ENCODE results near the gene GABARAP. TPM values are rescaled to one million over a fixed set of nuclear protein-coding genes. Genes with fewer than 3 reads are reported as not detected.

The GABARAP gene
- total RNA-seq, 6 donors from 2014 or later = 381 to 631 (median 601) TPM

- Histone ChIP-seq H3K4me3 (no peak overlapping the region), H3K36me3 (peaks cover 0 to 69% (median 37%) of the 10 kb centered on the region in 4 donors), H3K27me3 (no peaks in the 10 kb centered on the region), H3K9me3 (no peaks in the 10 kb centered on the region), H3K4me1 (no peaks in the 10 kb centered on the region), H3K27ac (no peak overlapping the region)
- DNase-seq (no peak), ATAC-seq (ENCODE audit: low FRiP score in 2 of 2) (peak in 1 of 2 donors; percentile 5)
- no peak for TF ChIP-seq POLR2AphosphoS5 (IDR thresholded peaks at IDR 0.05)
- no peak for TF ChIP-seq CTCF (IDR thresholded peaks at IDR 0.05)
- no peak for TF ChIP-seq POLR2A (IDR thresholded peaks at IDR 0.05)
- no peak for TF ChIP-seq EP300 (IDR thresholded peaks at IDR 0.05)
- WGBS, 2 donors = 57 to 94% methylated on average over 1 to 10 of the region's 12 CpGs
These were observed 46.3 kb downstream of the GABARAP start for GRCh38 chr17:7195971-7196370.

- Histone ChIP-seq H3K9me3 (no peaks in the 10 kb centered on the region), H3K27ac (no peak overlapping the region), H3K36me3 (peaks cover 0 to 63% (median 41%) of the 10 kb centered on the region in 4 donors), H3K4me1 (no peaks in the 10 kb centered on the region), H3K4me3 (no peak overlapping the region), H3K27me3 (no peaks in the 10 kb centered on the region)
- ATAC-seq (ENCODE audit: low FRiP score in 2 of 2) (no peak), DNase-seq (no peak)
- WGBS, 2 donors = 75 to 81% methylated on average over 12 of the region's 12 CpGs
- TF ChIP-seq POLR2AphosphoS5 (IDR thresholded peaks at IDR 0.05) (no peak), POLR2A (IDR thresholded peaks at IDR 0.05) (no peak), CTCF (IDR thresholded peaks at IDR 0.05) (no peak), EP300 (IDR thresholded peaks at IDR 0.05) (no peak)
These were observed 49.8 kb downstream of the GABARAP start for GRCh38 chr17:7192271-7192937.

- Histone ChIP-seq H3K27me3 (no peaks in the 10 kb centered on the region), H3K36me3 (peaks cover 0 to 61% (median 36%) of the 10 kb centered on the region in 4 donors), H3K9me3 (no peaks in the 10 kb centered on the region), H3K4me3 (no peak overlapping the region), H3K4me1 (peaks cover 0 to 3% (median 0%) of the 10 kb centered on the region in 4 donors), H3K27ac (no peak overlapping the region)
- WGBS, 2 donors = 79 to 84% methylated on average over 24 to 26 of the region's 26 CpGs
- DNase-seq (peak in 1 of 2 donors; percentile 39), ATAC-seq (ENCODE audit: low FRiP score in 2 of 2) (peak; percentile 2 to 62)
- TF ChIP-seq CTCF (IDR thresholded peaks at IDR 0.05) (no peak), POLR2AphosphoS5 (IDR thresholded peaks at IDR 0.05) (no peak), POLR2A (IDR thresholded peaks at IDR 0.05) (no peak), EP300 (IDR thresholded peaks at IDR 0.05) (no peak)
These were observed 50.5 kb downstream of the GABARAP start for GRCh38 chr17:7191571-7192270.

GRCh38 chr17:7191069-7191468, 51.2 kb downstream of the GABARAP start:
- WGBS, 2 donors = 88 to 96% methylated on average over 4 to 12 of the region's 12 CpGs
- H3K4me3 ChIP-seq = no peak overlapping the region
- peaks cover 0 to 54% (median 30%) of the 10 kb centered on the region in 4 donors for H3K36me3 ChIP-seq
- H3K27ac ChIP-seq = no peak overlapping the region
- no peaks in the 10 kb centered on the region for H3K27me3 ChIP-seq
- TF ChIP-seq EP300 (IDR thresholded peaks at IDR 0.05) (no peak), POLR2A (IDR thresholded peaks at IDR 0.05) (no peak), CTCF (IDR thresholded peaks at IDR 0.05) (no peak), POLR2AphosphoS5 (IDR thresholded peaks at IDR 0.05) (no peak)
- H3K4me1 ChIP-seq = peaks cover 0 to 3% (median 0%) of the 10 kb centered on the region in 4 donors
- H3K9me3 ChIP-seq = no peaks in the 10 kb centered on the region
- no peak for ATAC-seq (ENCODE audit: low FRiP score in 2 of 2)
- no peak for DNase-seq

All from upper lobe of left lung (tissue), 6 donors.